22Rv1 (cell line): ENCODE results near the gene ACTBL2.

ENCODE experiments used
- ZFX ChIP-seq: fragments of 450-650 bp; IDR thresholded peaks from 2 replicates; pipeline ENCODE4 v1.6.1; 2017; ENCODE audit warnings: antibody characterized with exemption, borderline replicate concordance
- TF ChIP-seq, protein P1 (sequence below): fragments of 450-650 bp; IDR thresholded peaks from 2 replicates; pipeline ENCODE4 v1.5.1; 2017; ENCODE audit warnings: mild to moderate bottlenecking

GRCh38 chr5:57491369-57491965, 8.9 kb upstream of the ACTBL2 start:
- TF ChIP-seq, protein P1, sequence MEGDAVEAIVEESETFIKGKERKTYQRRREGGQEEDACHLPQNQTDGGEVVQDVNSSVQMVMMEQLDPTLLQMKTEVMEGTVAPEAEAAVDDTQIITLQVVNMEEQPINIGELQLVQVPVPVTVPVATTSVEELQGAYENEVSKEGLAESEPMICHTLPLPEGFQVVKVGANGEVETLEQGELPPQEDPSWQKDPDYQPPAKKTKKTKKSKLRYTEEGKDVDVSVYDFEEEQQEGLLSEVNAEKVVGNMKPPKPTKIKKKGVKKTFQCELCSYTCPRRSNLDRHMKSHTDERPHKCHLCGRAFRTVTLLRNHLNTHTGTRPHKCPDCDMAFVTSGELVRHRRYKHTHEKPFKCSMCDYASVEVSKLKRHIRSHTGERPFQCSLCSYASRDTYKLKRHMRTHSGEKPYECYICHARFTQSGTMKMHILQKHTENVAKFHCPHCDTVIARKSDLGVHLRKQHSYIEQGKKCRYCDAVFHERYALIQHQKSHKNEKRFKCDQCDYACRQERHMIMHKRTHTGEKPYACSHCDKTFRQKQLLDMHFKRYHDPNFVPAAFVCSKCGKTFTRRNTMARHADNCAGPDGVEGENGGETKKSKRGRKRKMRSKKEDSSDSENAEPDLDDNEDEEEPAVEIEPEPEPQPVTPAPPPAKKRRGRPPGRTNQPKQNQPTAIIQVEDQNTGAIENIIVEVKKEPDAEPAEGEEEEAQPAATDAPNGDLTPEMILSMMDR: no peak
- no peak for TF ChIP-seq ZFX
